Natural killer cell (primary cell): Measurements from ENCODE around the gene EIF2AK3. TPM values are rescaled to one million over a fixed set of nuclear protein-coding genes. Genes with fewer than 3 reads are reported as not detected.

ENCODE experiments used
- ATAC-seq, 3 donors: fragments of 150-1000 bp in 2 of 3; fragments of 200-7000 bp in 1 of 3; cut with Tn5 transposase; 1 replicate in 1 of 3; 2 replicates in 2 of 3; pipeline ENCODE4 v1.10.0; 2021; ENCODE audit warnings: mild to moderate bottlenecking in 2 of 3, moderate library complexity in 2 of 3
- DNase-seq, 2 donors: peaks; one replicate each; pipeline versions ENCODE4 v3.0.0 to v3.0.0-alpha.2; 2013 to 2021; ENCODE audit warnings: mixed read lengths in 1 of 2
- H3K27ac ChIP-seq: one replicate; pipeline ENCODE4 v1.5.1; 2013; ENCODE audit warnings: mild to moderate bottlenecking, low read length
- H3K27me3 ChIP-seq: one replicate; pipeline ENCODE4 v1.6.1; 2013; ENCODE audit warnings: low read length; ENCODE audit not compliant: control insufficient read depth, insufficient read depth
- H3K36me3 ChIP-seq: one replicate; pipeline ENCODE4 v1.6.1; 2013; ENCODE audit warnings: low read length; ENCODE audit not compliant: control insufficient read depth, insufficient read depth
- H3K4me1 ChIP-seq: one replicate; pipeline ENCODE4 v1.6.1; 2013; ENCODE audit warnings: low read length; ENCODE audit not compliant: control insufficient read depth, insufficient read depth
- H3K4me3 ChIP-seq: one replicate; pipeline ENCODE4 v1.5.1; 2013; ENCODE audit warnings: low read length
- H3K9me3 ChIP-seq: one replicate; pipeline ENCODE4 v1.6.1; 2013; ENCODE audit warnings: low read length; ENCODE audit not compliant: control insufficient read depth, insufficient read depth
- H3K27ac Mint-ChIP-seq, 2 donors: one replicate each; pipeline ENCODE4 v1.8.0; 2022; ENCODE audit warnings: mild to moderate bottlenecking in 2 of 2, mixed read lengths in 2 of 2, moderate library complexity in 1 of 2
- H3K27me3 Mint-ChIP-seq, 2 donors: one replicate each; pipeline ENCODE4 v1.8.0; 2022; ENCODE audit warnings: low read depth in 2 of 2, mixed read lengths in 2 of 2
- H3K36me3 Mint-ChIP-seq: one replicate; pipeline ENCODE4 v1.8.0; 2022; ENCODE audit warnings: mixed read lengths
- H3K4me1 Mint-ChIP-seq, 2 donors: one replicate each; pipeline ENCODE4 v1.8.0; 2022; ENCODE audit warnings: mixed read lengths in 2 of 2
- H3K4me3 Mint-ChIP-seq: one replicate; pipeline ENCODE4 v1.8.0; 2022; ENCODE audit warnings: mild to moderate bottlenecking, moderate library complexity, mixed read lengths
- H3K9me3 Mint-ChIP-seq, 2 donors: one replicate each; pipeline ENCODE4 v1.8.0; 2022; ENCODE audit warnings: mixed read lengths in 2 of 2
- WGBS: methylation state at CpG from one replicate; pipeline ENCODE4 v1.1.7; 2013; ENCODE audit warnings: missing lambda C conversion rate; ENCODE audit not compliant: insufficient coverage; 5-methylcytosine and 5-hydroxymethylcytosine counted together
- intact Hi-C: fragments of 100-400 bp; cut with micrococcal nuclease; formaldehyde crosslinking; loops from one replicate; pipeline ENCODE4 v1.14.2; 2022
- total RNA-seq, 4 donors: library from RNA; stranded (reverse); fragments of 120-200 nt in 1 of 4; gene quantifications; one replicate each; pipeline versions ENCODE4 v1.2.3 to v1.2.4, GENCODE V29; 2013 to 2022
- TF ChIP-seq, protein P1 (sequence below): fragments of 200-600 bp; IDR thresholded peaks from one replicate; pipeline ENCODE4 v1.8.0; 2022; ENCODE audit warnings: antibody characterized with exemption

Gene EIF2AK3
- total RNA-seq, 3 donors from 2014 or later (not counting 1 experiment from before 2014, with no cell fraction given), result 29.9 to 43.7 (median 33.4) TPM

DNA sequence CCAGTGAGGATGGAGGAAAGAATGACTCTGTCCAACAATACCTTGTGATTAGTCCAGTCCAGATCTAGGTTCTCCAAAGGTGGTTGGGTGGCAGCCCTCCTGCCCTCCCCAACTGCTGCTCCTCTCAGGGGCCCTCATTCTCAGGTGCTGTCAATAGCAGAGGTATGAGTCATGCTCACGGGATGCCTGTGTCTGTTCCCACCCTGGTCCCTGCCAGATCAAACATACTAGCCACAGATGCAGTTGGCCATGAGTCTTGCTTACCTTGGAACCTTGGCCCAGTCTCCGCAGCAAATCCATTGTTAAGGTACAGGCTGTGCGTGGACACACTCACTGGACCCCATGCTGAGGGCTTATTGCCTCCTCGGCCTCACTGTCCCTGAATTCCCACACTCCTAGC lies 39.3 kb upstream of the EIF2AK3 start:
- H3K9me3 ChIP-seq, result no peaks in the 10 kb centered on the region
- TF ChIP-seq, protein P1, sequence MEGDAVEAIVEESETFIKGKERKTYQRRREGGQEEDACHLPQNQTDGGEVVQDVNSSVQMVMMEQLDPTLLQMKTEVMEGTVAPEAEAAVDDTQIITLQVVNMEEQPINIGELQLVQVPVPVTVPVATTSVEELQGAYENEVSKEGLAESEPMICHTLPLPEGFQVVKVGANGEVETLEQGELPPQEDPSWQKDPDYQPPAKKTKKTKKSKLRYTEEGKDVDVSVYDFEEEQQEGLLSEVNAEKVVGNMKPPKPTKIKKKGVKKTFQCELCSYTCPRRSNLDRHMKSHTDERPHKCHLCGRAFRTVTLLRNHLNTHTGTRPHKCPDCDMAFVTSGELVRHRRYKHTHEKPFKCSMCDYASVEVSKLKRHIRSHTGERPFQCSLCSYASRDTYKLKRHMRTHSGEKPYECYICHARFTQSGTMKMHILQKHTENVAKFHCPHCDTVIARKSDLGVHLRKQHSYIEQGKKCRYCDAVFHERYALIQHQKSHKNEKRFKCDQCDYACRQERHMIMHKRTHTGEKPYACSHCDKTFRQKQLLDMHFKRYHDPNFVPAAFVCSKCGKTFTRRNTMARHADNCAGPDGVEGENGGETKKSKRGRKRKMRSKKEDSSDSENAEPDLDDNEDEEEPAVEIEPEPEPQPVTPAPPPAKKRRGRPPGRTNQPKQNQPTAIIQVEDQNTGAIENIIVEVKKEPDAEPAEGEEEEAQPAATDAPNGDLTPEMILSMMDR, result no peak
- no peak overlapping the region for H3K27ac ChIP-seq
- no peak for ATAC-seq
- WGBS, result 90% methylated on average over 4 of the region's 4 CpGs
- Mint-ChIP-seq H3K36me3 (no peaks in the 10 kb centered on the region), H3K4me3 (no peak overlapping the region), H3K9me3 (no peaks in the 10 kb centered on the region), H3K27me3 (no peaks in the 10 kb centered on the region), H3K27ac (no peak overlapping the region), H3K4me1 (no peaks in the 10 kb centered on the region)
- no peaks in the 10 kb centered on the region for H3K27me3 ChIP-seq
- no peak overlapping the region for H3K4me3 ChIP-seq
- intact Hi-C loops, result no loop called here
- H3K4me1 ChIP-seq, result no peaks in the 10 kb centered on the region
- no peak for DNase-seq
- no peaks in the 10 kb centered on the region for H3K36me3 ChIP-seq

DNA sequence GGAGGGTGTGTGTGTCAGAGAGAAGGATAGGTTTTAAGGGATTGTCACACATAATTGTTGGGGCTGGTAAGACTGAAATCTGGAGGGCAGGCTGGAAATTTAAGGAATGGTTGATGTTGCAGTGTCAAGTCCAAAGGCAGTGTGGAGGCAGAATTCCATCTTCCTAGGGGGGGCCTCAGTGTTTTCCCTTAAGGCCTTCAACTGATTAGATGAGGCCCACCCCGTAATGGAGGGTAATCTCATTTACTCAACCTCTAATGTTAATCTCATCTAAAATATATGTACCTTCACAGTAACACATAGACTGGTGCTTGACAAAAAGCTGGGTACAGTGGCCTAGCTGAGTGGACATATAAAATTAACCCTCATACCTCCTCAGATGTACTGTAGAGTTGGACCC lies 33.4 kb upstream of the EIF2AK3 start:
- no peaks in the 10 kb centered on the region for H3K4me1 Mint-ChIP-seq
- DNase-seq (no peak), ATAC-seq (no peak)
- Histone ChIP-seq H3K4me1 (no peaks in the 10 kb centered on the region), H3K36me3 (no peaks in the 10 kb centered on the region), H3K27ac (no peak overlapping the region), H3K4me3 (no peak overlapping the region), H3K27me3 (no peaks in the 10 kb centered on the region), H3K9me3 (no peaks in the 10 kb centered on the region)
- 100% methylated on average over 1 of the region's 1 CpG for WGBS
- no peak overlapping the region for H3K27ac Mint-ChIP-seq
- no peaks in the 10 kb centered on the region for H3K27me3 Mint-ChIP-seq
- TF ChIP-seq, protein P1, result no peak
- no peaks in the 10 kb centered on the region for H3K36me3 Mint-ChIP-seq
- intact Hi-C loops, result no loop called here
- no peaks in the 10 kb centered on the region for H3K9me3 Mint-ChIP-seq
- H3K4me3 Mint-ChIP-seq, result no peak overlapping the region

DNA sequence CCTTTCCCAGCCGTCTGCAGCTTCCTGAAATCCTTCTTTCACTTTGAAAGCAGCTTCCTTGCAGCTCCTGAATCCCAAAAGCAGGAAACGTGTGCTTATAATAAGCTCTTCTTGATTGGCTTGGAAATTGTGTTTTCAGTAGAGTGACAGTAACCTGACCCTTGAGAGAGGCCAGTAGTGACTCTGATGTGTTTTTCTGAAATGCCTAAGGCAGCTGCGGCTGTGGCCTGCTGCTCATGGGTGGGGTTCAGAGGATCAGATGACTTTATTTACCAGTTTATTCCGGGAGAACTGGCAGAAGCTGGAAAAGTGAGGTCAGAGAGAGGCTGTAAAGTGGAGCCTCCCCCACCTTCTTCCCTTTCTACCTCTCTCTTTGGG lies 32.3 kb upstream of the EIF2AK3 start:
- no peaks in the 10 kb centered on the region for H3K4me1 ChIP-seq

More for the DNA sequence above, 32.3 kb upstream of the EIF2AK3 start:
- Mint-ChIP-seq H3K27ac (no peak overlapping the region), H3K9me3 (no peaks in the 10 kb centered on the region), H3K4me1 (no peaks in the 10 kb centered on the region), H3K4me3 (no peak overlapping the region), H3K27me3 (no peaks in the 10 kb centered on the region), H3K36me3 (no peaks in the 10 kb centered on the region)
- TF ChIP-seq, protein P1, result no peak
- intact Hi-C loops, result no loop called here
- no peaks in the 10 kb centered on the region for H3K36me3 ChIP-seq
- H3K9me3 ChIP-seq, result no peaks in the 10 kb centered on the region
- H3K4me3 ChIP-seq, result no peak overlapping the region
- DNase-seq (no peak), ATAC-seq (no peak)
- WGBS, result 99% methylated on average over 3 of the region's 4 CpGs
- H3K27me3 ChIP-seq, result no peaks in the 10 kb centered on the region
- H3K27ac ChIP-seq, result no peak overlapping the region
